IMR-90 (cell line): ENCODE results near the gene TGM6. TPM values are rescaled to one million over a fixed set of nuclear protein-coding genes. Genes with fewer than 3 reads are reported as not detected.

Experiments used
- ATAC-seq: fragments of 200-7000 bp; cut with Tn5 transposase; 2 replicates; pipeline ENCODE4 v1.9.1; 2020; ENCODE audit warnings: low read depth, mild to moderate bottlenecking, moderate library complexity
- BruUV-seq: library from RNA; stranded (reverse); fragments of 400-500 nt; replicated peaks from 2 replicates; lab custom pipeline; 2021; lab: Mats Ljungman, UMichigan
- CTCF ChIA-PET: fragments of 300-600 bp; formaldehyde crosslinking; extraction: SDS; loops from one replicate; lab custom pipeline; 2021; ENCODE audit warnings: antibody characterized with exemption; lab: Yijun Ruan, JAX
- POLR2A ChIA-PET: fragments of 300-600 bp; sonication (Branson Sonifier 250); formaldehyde crosslinking; loops from one replicate; lab custom pipeline; 2022; ENCODE audit warnings: antibody characterized with exemption; ENCODE audit not compliant: unreplicated experiment; lab: Charles Lee
- DNase-seq: peaks from one replicate; pipeline ENCODE4 v3.0.0; 2013
- H2AFZ ChIP-seq: replicated peaks from 2 replicates; pipeline ENCODE3; 2013; ENCODE audit warnings: low read length, mild to moderate bottlenecking; ENCODE audit not compliant: poor library complexity
- H2AK5ac ChIP-seq: 2 replicates; pipeline ENCODE4 v1.6.1; 2013; ENCODE audit warnings: low read depth, low read length, inconsistent platforms
- H2AK9ac ChIP-seq: replicated peaks from 2 replicates; pipeline ENCODE3; 2013; ENCODE audit warnings: mild to moderate bottlenecking, low read depth, low read length, moderate library complexity; ENCODE audit not compliant: poor library complexity
- H2BK120ac ChIP-seq: 2 replicates; pipeline ENCODE4 v1.6.1; 2013; ENCODE audit warnings: low read depth, low read length, inconsistent platforms
- H2BK15ac ChIP-seq: 3 replicates; pipeline ENCODE4 v1.6.1; 2013; ENCODE audit warnings: low read depth, low read length, inconsistent platforms
- H2BK20ac ChIP-seq: 2 replicates; pipeline ENCODE4 v1.6.1; 2013; ENCODE audit warnings: low read depth, mild to moderate bottlenecking, inconsistent platforms, low read length, moderate library complexity
- H2BK5ac ChIP-seq: 2 replicates; pipeline ENCODE4 v1.6.1; 2013; ENCODE audit warnings: mild to moderate bottlenecking, low read depth, low read length, inconsistent platforms; ENCODE audit not compliant: poor library complexity, severe bottlenecking
- H3K14ac ChIP-seq: replicated peaks from 2 replicates; pipeline ENCODE4 v1.6.1; 2013; ENCODE audit warnings: low read depth, low read length, inconsistent platforms
- H3K18ac ChIP-seq: 2 replicates; pipeline ENCODE4 v1.6.1; 2013; ENCODE audit warnings: low read depth, low read length, control low read depth
- H3K23ac ChIP-seq: 2 replicates; pipeline ENCODE4 v1.6.1; 2013; ENCODE audit warnings: low read depth, low read length, inconsistent platforms
- H3K27ac ChIP-seq: 2 replicates; pipeline ENCODE4 v1.5.1; 2013; ENCODE audit warnings: mild to moderate bottlenecking, control low read depth, low read length; ENCODE audit not compliant: insufficient read depth
- H3K27me3 ChIP-seq: 2 replicates; pipeline ENCODE4 v1.6.1; 2013; ENCODE audit warnings: low read length; ENCODE audit not compliant: control insufficient read depth, insufficient read depth
- H3K36me3 ChIP-seq: 2 replicates; pipeline ENCODE4 v1.6.1; 2013; ENCODE audit warnings: low read length, mixed read lengths; ENCODE audit not compliant: control insufficient read depth, insufficient read depth
- H3K4ac ChIP-seq: 2 replicates; pipeline ENCODE4 v1.6.1; 2013; ENCODE audit warnings: low read depth, low read length, inconsistent platforms
- H3K4me1 ChIP-seq: 2 replicates; pipeline ENCODE4 v1.6.1; 2013; ENCODE audit warnings: low read length, mixed read lengths; ENCODE audit not compliant: control insufficient read depth, insufficient read depth
- H3K4me2 ChIP-seq: 2 replicates; pipeline ENCODE4 v1.6.1; 2013; ENCODE audit warnings: low read depth, mild to moderate bottlenecking, control low read depth, low read length, moderate library complexity
- H3K4me3 ChIP-seq: 2 replicates; pipeline ENCODE4 v1.5.1; 2013; ENCODE audit warnings: low read depth, mild to moderate bottlenecking, control low read depth, low read length, moderate library complexity; ENCODE audit not compliant: insufficient read depth
- H3K56ac ChIP-seq: 2 replicates; pipeline ENCODE4 v1.6.1; 2013; ENCODE audit warnings: low read length, inconsistent platforms; ENCODE audit not compliant: insufficient read depth; ENCODE audit errors: extremely low read depth
- H3K79me1 ChIP-seq, 2 experiments: 2 replicates each; pipeline ENCODE4 v1.6.1; 2013; ENCODE audit warnings: low read length in 2 of 2, inconsistent platforms in 1 of 2, low read depth in 1 of 2
- H3K9ac ChIP-seq: 2 replicates; pipeline ENCODE4 v1.6.1; 2013; ENCODE audit warnings: low read depth, low read length, control low read depth
- H3K9me1 ChIP-seq: 2 replicates; pipeline ENCODE4 v1.6.1; 2013; ENCODE audit warnings: low read length, inconsistent platforms; ENCODE audit not compliant: insufficient read depth
- H3K9me3 ChIP-seq: 2 replicates; pipeline ENCODE4 v1.6.1; 2013; ENCODE audit warnings: low read length; ENCODE audit not compliant: control insufficient read depth, insufficient read depth
- H4K20me1 ChIP-seq: 2 replicates; pipeline ENCODE4 v1.6.1; 2013; ENCODE audit warnings: low read length, inconsistent platforms; ENCODE audit not compliant: insufficient read depth
- H4K5ac ChIP-seq: 2 replicates; pipeline ENCODE4 v1.6.1; 2013; ENCODE audit warnings: mild to moderate bottlenecking, low read depth, low read length, control low read depth
- H4K8ac ChIP-seq, 2 experiments: 2 replicates each; pipeline ENCODE4 v1.6.1; 2013; ENCODE audit warnings: low read depth in 2 of 2, low read length in 2 of 2, control low read depth in 1 of 2, inconsistent platforms in 1 of 2
- H4K91ac ChIP-seq: 2 replicates; pipeline ENCODE4 v1.6.1; 2013; ENCODE audit warnings: low read depth, low read length, inconsistent platforms; ENCODE audit not compliant: insufficient read depth
- BHLHE40 ChIP-seq: fragments of 150-350 bp; IDR thresholded peaks from 2 replicates; pipeline ENCODE4 v1.6.1; 2016; ENCODE audit warnings: mild to moderate bottlenecking, low read depth, low read length
- CEBPB ChIP-seq: IDR thresholded peaks from 2 replicates; pipeline ENCODE4 v1.6.1; 2012; ENCODE audit warnings: low read depth, low read length, improper control_type of control experiment
- CHD1 ChIP-seq: IDR thresholded peaks from 2 replicates; pipeline ENCODE4 v1.6.1; 2012; ENCODE audit warnings: low read depth, low read length, improper control_type of control experiment
- CTCF ChIP-seq: conservative IDR thresholded peaks from 2 replicates; pipeline ENCODE4 v1.5.1; 2012; ENCODE audit warnings: mild to moderate bottlenecking, low read depth, low read length, improper control_type of control experiment
- ELK1 ChIP-seq: fragments of 150-350 bp; IDR thresholded peaks from 2 replicates; pipeline ENCODE4 v1.6.1; 2016; ENCODE audit warnings: low read depth, mild to moderate bottlenecking, low read length, moderate library complexity, borderline replicate concordance
- FOS ChIP-seq: fragments of 150-350 bp; IDR thresholded peaks from 2 replicates; pipeline ENCODE4 v1.6.1; 2016; ENCODE audit warnings: low read depth, low read length
- MAFK ChIP-seq: IDR thresholded peaks from 2 replicates; pipeline ENCODE4 v1.6.1; 2012; ENCODE audit warnings: low read depth, low read length, improper control_type of control experiment
- MAZ ChIP-seq: IDR thresholded peaks from 2 replicates; pipeline ENCODE4 v1.6.1; 2012; ENCODE audit warnings: low read depth, mild to moderate bottlenecking, low read length, improper control_type of control experiment, moderate library complexity, borderline replicate concordance
- MXI1 ChIP-seq: IDR thresholded peaks from 2 replicates; pipeline ENCODE4 v1.6.1; 2012; ENCODE audit warnings: low read depth, mild to moderate bottlenecking, low read length, moderate library complexity, borderline replicate concordance
- NFE2L2 ChIP-seq: fragments of 150-350 bp; IDR thresholded peaks from 2 replicates; pipeline ENCODE4 v1.6.1; 2016; ENCODE audit warnings: low read depth, mild to moderate bottlenecking, low read length
- POLR2A ChIP-seq: IDR thresholded peaks from 2 replicates; pipeline ENCODE4 v1.6.1; 2012; ENCODE audit warnings: mild to moderate bottlenecking, low read depth, low read length
- RAD21 ChIP-seq: IDR thresholded peaks from 2 replicates; pipeline ENCODE4 v1.6.1; 2012; ENCODE audit warnings: low read length, improper control_type of control experiment
- RCOR1 ChIP-seq: IDR thresholded peaks from 2 replicates; pipeline ENCODE4 v1.6.1; 2012; ENCODE audit warnings: mild to moderate bottlenecking, low read length, improper control_type of control experiment; ENCODE audit not compliant: insufficient replicate concordance
- RFX5 ChIP-seq: IDR thresholded peaks from 2 replicates; pipeline ENCODE4 v1.8.0; 2012; ENCODE audit warnings: low read depth, mild to moderate bottlenecking, low read length, moderate library complexity
- SMC3 ChIP-seq: fragments of 150-350 bp; IDR thresholded peaks from 2 replicates; pipeline ENCODE4 v1.6.1; 2016; ENCODE audit warnings: low read depth, mild to moderate bottlenecking, antibody characterized with exemption, low read length, moderate library complexity
- USF2 ChIP-seq: fragments of 150-350 bp; IDR thresholded peaks from 2 replicates; pipeline ENCODE4 v1.6.1; 2017; ENCODE audit warnings: mild to moderate bottlenecking, antibody characterized with exemption, low read length, low read depth
- whole genome bisulfite sequencing, 2 experiments: methylation state at CpG; one replicate each; pipeline versions ENCODE4 v1.1.5 to v1.1.7; 2013; ENCODE audit warnings: missing lambda C conversion rate in 2 of 2; ENCODE audit not compliant: insufficient read length in 1 of 2; ENCODE audit errors: extremely low coverage in 2 of 2; 5-methylcytosine and 5-hydroxymethylcytosine counted together
- dilution Hi-C: fragments of 300-500 bp; cut with HindIII; formaldehyde crosslinking; loops from one replicate; pipeline ENCODE4 v1.14.3; 2018; ENCODE audit warnings: low sequenced_read_pairs; ENCODE audit not compliant: unreplicated experiment
- in situ Hi-C: fragments of 300-500 bp; cut with MboI; formaldehyde crosslinking; loops from 3 replicates; pipeline ENCODE4 v1.14.3; 2019; ENCODE audit warnings: low sequenced_read_pairs, inconsistent platforms, mixed read lengths
- intact Hi-C: fragments of 100-400 bp; cut with micrococcal nuclease; formaldehyde crosslinking; loops from 2 replicates; pipeline ENCODE4 v1.10.0; 2022
- polyA plus RNA-seq, 3 experiments: library from polyadenylated mRNA; depleted of rRNA; stranded (reverse); fragments of >200 nt; gene quantifications; 2 replicates each; pipeline ENCODE4 v1.2.3, GENCODE V29; 2012; ENCODE audit warnings: low replicate concordance in 1 of 3
- total RNA-seq: library from RNA; depleted of rRNA; stranded (reverse); fragments of >200 nt; gene quantifications from 2 replicates; pipeline ENCODE4 v1.2.3, GENCODE V29; 2012

Gene TGM6
- total and polyA plus RNA-seq, 2 of the 4 experiments (the other 2 are of a cell fraction): not detected

GRCh38 chr20:2420510-2420909, 39.8 kb downstream of the TGM6 start:
- Histone ChIP-seq H3K9me1 (no peaks in the 10 kb centered on the region), H3K4ac (no peak overlapping the region), H3K9me3 (no peaks in the 10 kb centered on the region), H2AFZ (no peak overlapping the region), H3K23ac (no peak overlapping the region), H3K4me1 (no peaks in the 10 kb centered on the region), H4K5ac (no peak overlapping the region), H3K9ac (no peak overlapping the region), H2AK9ac (no peak overlapping the region), H3K56ac (no peak overlapping the region), H2BK120ac (no peak overlapping the region), H3K27ac (no peak overlapping the region), H2BK15ac (no peak overlapping the region), H3K79me1 (no peaks in the 10 kb centered on the region), H3K18ac (no peak overlapping the region), H4K8ac (no peak overlapping the region), H2BK20ac (no peak overlapping the region), H4K91ac (no peak overlapping the region), H3K36me3 (no peaks in the 10 kb centered on the region), H3K4me3 (no peak overlapping the region), H3K14ac (no peak overlapping the region), H3K27me3 (peaks cover 2% of the 10 kb centered on the region), H2AK5ac (no peak overlapping the region), H4K20me1 (no peaks in the 10 kb centered on the region), H3K4me2 (no peak overlapping the region), H2BK5ac (no peak overlapping the region)
- BruUV-seq: no TSS peak
- in situ Hi-C loops: no loop called here
- ChIA-PET CTCF (no interaction called here), POLR2A (no interaction called here)
- DNase-seq (no peak), ATAC-seq (no peak)
- dilution Hi-C loops: no loop called here
- intact Hi-C loops: no loop called here
- TF ChIP-seq BHLHE40 (no peak), CHD1 (no peak), MXI1 (no peak), CTCF (no peak), MAFK (no peak), ELK1 (no peak), FOS (no peak), MAZ (no peak), USF2 (no peak), NFE2L2 (no peak), RFX5 (no peak), RAD21 (no peak), POLR2A (no peak), SMC3 (no peak), CEBPB (no peak), RCOR1 (no peak)
- no CpG with 5 or more reads among the region's 1 CpG for WGBS, 2 experiments
